ES-I3 (cell line): ENCODE measurements around the gene KCTD2.

Experiments
- H3K36me3 ChIP-seq: 2 replicates; pipeline ENCODE4 v1.6.1; 2013; ENCODE audit warnings: mild to moderate bottlenecking, low read length, control low read depth, moderate library complexity; ENCODE audit not compliant: insufficient read depth
- H3K4me1 ChIP-seq: 2 replicates; pipeline ENCODE4 v1.6.1; 2013; ENCODE audit warnings: mild to moderate bottlenecking, control low read depth, low read length; ENCODE audit not compliant: insufficient read depth
- H3K9ac ChIP-seq: 2 replicates; pipeline ENCODE4 v1.6.1; 2013; ENCODE audit warnings: low read depth, mild to moderate bottlenecking, low read length, moderate library complexity
- H3K9me3 ChIP-seq: 2 replicates; pipeline ENCODE4 v1.6.1; 2013; ENCODE audit warnings: mild to moderate bottlenecking, low read length, moderate library complexity; ENCODE audit not compliant: control insufficient read depth, insufficient read depth

The KCTD2 gene

DNA sequence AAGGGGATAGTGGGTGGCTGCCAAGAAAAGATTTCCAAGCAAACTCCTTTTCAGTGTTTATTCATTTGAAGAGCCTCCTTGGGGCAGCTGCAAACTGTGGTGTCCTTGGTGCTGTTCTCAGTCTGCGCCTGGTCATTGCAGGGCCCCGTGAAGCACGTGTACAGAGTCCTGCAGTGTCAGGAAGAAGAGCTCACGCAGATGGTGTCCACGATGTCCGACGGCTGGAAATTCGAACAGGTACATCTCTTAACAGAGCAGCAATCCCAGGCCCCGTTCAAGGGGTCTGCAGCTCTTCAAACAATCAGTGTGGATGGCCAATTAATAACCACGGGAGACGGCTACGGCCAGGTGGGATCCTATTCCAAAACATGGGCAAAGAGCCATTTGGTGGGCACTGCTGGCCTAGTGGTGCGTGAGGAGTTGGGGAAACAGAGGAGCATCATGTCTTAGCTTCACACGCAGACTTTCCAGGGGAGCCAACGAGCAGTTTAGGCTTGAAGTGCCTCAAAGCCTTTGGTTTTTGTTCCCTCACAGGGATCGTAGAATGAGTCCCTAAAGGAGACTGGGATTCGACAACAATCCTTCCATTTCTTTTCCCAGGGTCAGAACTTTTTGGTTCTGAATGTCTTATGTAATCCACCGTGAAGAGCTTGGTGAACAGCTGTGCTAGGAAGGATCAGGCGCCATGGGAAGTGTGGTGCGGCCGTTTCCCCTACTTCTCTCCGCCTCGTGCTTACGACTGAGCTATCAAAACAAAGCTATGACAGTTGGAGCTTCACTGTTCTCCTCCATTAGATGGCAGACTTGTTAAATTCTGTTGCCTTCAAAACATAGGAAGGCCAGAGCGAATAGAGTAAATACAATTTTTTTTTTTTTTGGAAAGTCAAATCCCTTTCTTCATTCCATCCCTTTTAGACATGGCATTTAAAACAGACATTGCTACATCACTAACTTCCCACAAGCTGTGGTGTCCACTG, 12.6 kb downstream of the KCTD2 start:
- Histone ChIP-seq H3K9ac (no peak overlapping the region; the same call in 1 of the 2 replicates), H3K9me3 (no peaks in the 10 kb centered on the region), H3K4me1 (no peaks in the 10 kb centered on the region), H3K36me3 (peaks cover 48% of the 10 kb centered on the region)

DNA sequence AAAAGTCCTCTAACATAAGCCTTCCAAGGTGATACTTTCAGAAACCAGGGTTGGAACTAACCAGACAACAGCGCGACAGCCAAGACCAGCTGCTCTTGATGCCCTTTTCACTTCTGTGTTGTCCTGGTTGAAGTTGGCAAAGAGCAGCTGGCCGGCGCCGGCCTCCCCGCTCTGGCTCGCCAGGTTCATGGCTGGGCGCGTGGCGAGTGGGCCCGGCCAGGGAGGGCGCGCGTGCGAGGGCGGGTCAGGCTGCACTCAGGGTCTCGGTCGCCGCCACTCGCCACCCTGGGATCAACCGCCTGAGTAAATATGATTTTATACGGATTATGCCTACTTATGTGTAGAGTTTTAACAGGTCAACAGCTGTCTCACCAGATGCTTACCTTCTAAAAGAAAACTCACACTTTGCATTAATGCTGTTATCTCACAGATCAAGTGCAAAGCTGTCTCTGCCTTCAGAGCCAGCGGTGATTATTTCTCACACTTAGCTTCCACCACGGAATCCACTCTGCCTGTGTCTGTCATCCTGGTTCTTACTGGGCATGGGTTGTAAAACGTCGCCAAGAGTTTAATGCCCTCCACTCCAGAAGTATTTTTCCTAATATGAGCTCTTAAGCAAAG, 13.5 kb downstream of the KCTD2 start:
- peaks cover 44% of the 10 kb centered on the region for H3K36me3 ChIP-seq
- no peaks in the 10 kb centered on the region; the same call in 1 of the 2 replicates for H3K4me1 ChIP-seq
- no peak overlapping the region for H3K9ac ChIP-seq
- no peaks in the 10 kb centered on the region for H3K9me3 ChIP-seq

DNA sequence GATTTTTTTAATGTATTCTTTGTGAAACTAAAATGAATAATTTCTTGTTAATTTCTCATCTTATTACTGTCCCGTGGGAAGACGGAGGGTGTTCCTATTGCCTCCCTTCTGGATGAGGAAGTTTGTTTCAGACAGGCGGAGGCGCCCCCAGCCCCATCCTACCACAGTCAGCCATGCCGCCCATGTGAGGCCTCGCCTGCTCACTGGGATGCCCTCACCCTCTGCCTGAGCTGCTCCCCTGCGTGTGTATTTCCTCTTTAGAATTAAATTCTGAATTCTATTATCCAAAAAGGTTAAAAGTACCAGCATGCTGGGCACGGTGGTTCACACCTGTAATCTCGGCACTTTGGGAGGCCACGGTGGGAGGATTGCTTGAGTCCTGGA, 14.0 kb downstream of the KCTD2 start:
- H3K9me3 ChIP-seq: no peaks in the 10 kb centered on the region
- no peaks in the 10 kb centered on the region; the same call in 1 of the 2 replicates for H3K4me1 ChIP-seq
- H3K9ac ChIP-seq: no peak overlapping the region
- peaks cover 44% of the 10 kb centered on the region for H3K36me3 ChIP-seq

DNA sequence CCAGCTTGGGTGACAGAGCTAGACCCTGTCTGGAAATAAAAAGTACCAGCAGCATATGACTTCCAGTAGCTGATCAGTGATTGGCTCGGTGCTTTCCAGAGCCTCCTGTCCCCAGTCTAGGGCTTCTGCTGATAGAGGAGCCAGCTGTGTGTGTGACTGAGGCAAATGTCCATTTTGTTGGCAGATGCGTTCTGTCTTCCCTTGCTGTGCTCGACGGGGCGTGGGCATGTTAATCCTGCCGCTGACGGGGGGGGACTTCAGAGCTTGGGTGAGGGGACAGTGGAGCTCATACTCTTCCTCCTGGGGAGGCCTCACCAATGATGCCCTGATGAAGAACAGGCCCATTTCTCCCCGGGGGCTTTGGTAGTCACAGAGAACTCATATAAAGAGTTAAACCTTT, 14.6 kb downstream of the KCTD2 start:
- peaks cover 44% of the 10 kb centered on the region for H3K36me3 ChIP-seq
- no peak overlapping the region for H3K9ac ChIP-seq
- no peaks in the 10 kb centered on the region; the same call in 1 of the 2 replicates for H3K4me1 ChIP-seq
- no peaks in the 10 kb centered on the region for H3K9me3 ChIP-seq

DNA sequence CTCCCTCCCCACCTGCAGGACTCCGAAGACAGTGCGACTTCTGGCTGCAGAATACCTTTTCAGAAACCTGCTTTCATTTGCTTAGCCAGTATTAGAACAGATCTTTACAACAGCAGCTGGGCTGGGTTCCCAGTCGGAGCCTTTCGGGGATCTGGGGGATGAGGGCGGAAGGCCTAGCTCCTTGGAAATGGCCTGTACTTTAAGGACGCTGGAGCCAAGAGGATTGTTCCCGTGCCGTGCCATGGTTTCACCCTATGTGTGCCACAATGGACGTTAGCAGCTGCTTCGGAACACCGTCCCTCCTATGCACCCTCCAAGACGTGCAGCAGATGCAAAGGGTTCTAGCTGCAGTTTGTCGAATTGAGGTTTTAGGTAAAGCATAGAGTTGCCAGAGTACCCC, 16.2 kb downstream of the KCTD2 start:
- H3K4me1 ChIP-seq: no peaks in the 10 kb centered on the region; the same call in 1 of the 2 replicates
- H3K36me3 ChIP-seq: peaks cover 40% of the 10 kb centered on the region
- no peak overlapping the region for H3K9ac ChIP-seq
- no peaks in the 10 kb centered on the region for H3K9me3 ChIP-seq

DNA sequence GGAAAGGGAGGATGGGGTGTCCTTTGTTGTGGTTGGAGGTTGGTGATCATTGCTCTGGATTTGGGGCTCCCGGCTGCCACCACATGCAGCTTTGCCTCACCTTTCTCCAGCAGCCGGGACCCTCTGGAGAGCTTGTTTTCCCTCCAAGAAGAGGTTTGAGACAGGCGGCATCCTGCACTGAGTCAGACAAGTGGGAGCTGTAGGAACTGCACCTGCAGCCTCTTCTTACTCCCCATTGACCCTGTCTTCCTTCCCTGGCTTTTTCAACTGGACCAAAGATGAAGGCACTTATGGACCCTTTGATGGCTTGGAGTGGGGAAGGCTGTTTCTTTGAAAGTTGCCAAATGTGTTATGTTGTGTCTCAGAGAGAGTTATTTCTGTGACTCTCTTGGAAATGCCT, 16.6 kb downstream of the KCTD2 start:
- no peaks in the 10 kb centered on the region; the same call in 1 of the 2 replicates for H3K4me1 ChIP-seq
- H3K9me3 ChIP-seq: no peaks in the 10 kb centered on the region
- H3K36me3 ChIP-seq: peaks cover 40% of the 10 kb centered on the region
- H3K9ac ChIP-seq: no peak overlapping the region

DNA sequence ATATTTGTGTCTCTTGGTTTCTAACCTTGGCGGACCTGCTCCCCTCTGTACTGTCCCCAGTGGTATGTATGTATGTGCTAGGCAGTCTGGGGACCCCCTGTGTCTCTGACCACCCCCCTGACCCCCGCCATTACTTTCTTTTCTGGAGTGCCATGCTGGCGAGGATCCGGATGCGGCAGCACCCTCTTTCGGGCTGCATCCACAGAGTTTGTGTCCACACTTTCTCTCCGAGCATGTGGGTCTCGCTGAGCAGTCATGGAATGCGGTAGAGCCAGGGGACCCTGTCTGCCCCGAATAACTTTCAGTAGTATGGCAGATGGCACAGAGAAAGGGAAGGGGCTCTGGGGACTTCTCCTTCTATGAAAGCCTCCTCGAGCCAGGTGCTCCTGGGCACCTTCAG, 17.0 kb downstream of the KCTD2 start:
- Histone ChIP-seq H3K4me1 (no peaks in the 10 kb centered on the region; the same call in 1 of the 2 replicates), H3K9me3 (no peaks in the 10 kb centered on the region), H3K36me3 (peaks cover 40% of the 10 kb centered on the region), H3K9ac (no peak overlapping the region)

DNA sequence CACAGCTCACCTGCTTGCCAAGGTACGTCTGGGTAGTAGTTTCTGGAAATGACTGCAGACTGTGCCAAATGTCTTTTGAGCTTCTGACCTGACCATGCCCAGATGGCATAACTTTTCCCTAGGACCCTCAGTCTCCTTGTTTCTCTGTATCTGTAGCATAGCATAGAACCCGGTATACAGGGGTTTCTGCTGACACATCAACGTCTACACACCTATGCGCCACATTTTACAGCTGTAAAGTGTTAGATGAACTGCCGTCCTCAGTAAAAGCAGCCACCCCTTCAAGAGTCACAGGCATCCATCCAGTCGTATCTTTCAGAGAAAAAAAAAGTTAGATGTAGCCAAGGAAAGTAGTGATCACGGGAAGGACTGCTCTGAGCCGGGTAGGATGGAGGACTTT, 17.4 kb downstream of the KCTD2 start:
- Histone ChIP-seq H3K9ac (no peak overlapping the region), H3K4me1 (no peaks in the 10 kb centered on the region; the same call in 1 of the 2 replicates), H3K36me3 (peaks cover 37% of the 10 kb centered on the region), H3K9me3 (no peaks in the 10 kb centered on the region)

DNA sequence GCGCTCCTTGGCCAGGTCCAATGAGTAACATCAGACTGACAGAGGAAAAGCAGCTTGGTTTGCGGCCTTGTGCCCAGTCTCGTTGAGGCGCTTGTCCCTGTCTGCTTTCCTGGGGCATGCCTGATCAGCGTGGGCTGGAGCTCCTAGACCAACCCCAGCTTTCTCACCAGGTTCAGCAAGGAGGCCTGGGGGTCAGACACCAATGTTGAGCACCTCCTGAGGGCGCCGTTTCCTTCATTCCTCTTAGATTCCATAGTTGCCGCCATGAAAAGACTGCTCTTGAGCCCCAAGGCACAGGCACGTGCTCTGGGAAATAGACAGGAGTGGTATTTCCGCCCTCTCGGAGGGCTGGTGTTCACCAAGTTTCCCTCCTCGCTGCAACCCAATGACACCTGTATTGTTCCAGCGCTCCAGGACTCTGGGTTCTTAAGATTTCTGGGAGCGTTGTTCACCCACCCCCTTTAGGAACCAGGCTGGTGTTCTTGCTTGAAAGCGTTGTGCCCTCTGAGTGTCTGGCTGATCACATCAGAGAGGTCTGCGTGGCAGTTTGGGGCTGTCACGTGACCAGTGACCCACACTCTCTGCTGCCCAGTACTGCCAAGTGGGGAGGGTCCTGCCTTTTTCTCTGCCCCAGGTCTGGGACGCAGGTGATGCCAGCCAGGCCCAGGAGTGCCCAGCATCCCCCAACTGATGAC, 18.0 kb downstream of the KCTD2 start:
- Histone ChIP-seq H3K9ac (no peak overlapping the region), H3K4me1 (no peaks in the 10 kb centered on the region; the same call in 1 of the 2 replicates), H3K36me3 (peaks cover 33% of the 10 kb centered on the region), H3K9me3 (no peaks in the 10 kb centered on the region)

DNA sequence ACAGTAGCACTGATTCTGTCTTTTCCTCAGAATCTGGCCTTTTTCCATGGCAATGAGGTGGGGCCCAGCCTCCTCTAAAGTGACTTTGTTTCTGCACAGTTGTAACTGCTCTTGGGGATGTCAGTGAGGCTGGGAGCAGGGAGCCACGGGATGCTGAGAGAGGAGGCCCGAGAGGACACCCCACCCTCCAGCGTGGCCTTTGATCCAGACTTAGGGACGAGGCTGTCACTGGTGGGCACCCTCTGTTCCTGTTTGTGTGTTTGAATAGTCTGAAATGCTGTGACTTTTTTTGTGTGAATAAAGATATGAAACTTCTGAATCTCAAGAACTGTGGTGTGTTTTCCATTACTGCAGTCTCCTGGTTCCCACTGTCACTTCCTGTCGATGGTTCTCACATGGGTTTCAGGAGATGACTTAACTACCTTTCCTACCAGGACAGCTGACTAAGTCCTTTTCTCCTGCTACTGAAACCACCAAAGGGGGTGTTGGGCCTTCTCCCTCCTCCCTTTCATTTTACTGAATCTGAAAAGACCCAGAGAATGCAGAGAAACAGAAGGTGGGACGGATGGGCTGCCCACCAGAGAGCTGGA, 18.6 kb downstream of the KCTD2 start:
- H3K36me3 ChIP-seq: peaks cover 31% of the 10 kb centered on the region
- H3K4me1 ChIP-seq: no peaks in the 10 kb centered on the region; the same call in 1 of the 2 replicates
- no peaks in the 10 kb centered on the region for H3K9me3 ChIP-seq
- H3K9ac ChIP-seq: no peak overlapping the region

DNA sequence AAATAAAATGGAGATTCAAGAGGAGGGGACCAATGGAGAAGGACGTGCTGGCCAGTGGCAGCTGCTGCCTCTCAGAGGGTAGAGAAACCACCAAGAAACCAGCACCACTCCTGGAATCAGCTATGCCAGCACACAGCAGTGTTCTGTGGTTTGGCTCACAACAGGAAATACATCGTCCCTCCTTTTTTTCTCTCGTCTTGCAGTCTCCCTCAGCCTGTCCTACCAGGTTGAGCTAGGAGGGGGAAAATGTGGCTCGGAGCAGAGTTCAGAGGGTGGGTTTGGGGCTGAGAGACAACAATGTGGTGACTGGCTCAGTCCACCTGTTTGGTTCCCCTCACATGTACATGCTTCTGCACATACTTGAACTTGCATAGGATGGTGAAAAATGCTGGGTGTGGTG, 20.8 kb downstream of the KCTD2 start:
- peaks cover 15% of the 10 kb centered on the region for H3K36me3 ChIP-seq
- H3K9ac ChIP-seq: no peak overlapping the region
- H3K4me1 ChIP-seq: no peaks in the 10 kb centered on the region; the same call in 1 of the 2 replicates
- H3K9me3 ChIP-seq: no peaks in the 10 kb centered on the region

DNA sequence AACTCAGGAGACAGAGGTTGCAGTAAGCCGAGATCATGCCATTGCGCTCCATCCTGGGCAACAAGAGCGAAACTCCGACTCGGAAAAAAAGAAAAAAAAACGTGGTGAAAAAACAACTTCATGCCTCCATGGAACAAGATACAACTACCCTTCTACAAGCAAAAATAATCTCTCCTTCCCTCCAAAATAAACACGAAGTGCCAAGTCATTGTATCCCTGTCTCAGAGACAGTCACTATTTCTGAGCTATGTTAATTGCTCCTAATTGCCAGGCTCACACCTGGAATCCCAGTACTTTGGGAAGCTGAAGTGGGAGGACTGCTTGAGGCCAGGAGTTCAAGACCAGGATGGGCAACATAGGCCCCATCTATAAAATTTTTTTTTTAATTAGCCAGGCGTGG, 21.7 kb downstream of the KCTD2 start:
- H3K36me3 ChIP-seq: peaks cover 7% of the 10 kb centered on the region
- H3K9ac ChIP-seq: no peak overlapping the region

DNA sequence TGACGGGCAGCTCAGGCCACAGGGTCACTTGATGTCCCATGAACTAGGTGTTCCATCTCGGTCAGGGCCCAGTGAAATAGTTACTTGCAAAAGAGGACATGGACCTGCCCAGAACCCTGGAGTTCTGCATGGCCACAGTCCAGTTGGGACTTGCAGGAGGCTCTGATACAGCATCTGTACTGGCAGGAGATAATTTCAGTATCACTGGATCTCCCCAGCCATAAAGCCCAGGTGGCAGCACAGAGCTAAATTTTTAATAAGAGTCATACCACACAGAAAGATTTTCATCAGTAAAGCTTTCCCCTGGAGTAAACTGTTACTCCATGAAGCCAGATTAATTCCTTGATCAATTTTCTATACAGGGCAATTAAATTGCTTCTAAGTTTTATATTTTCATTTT, 22.8 kb downstream of the KCTD2 start:
- no peaks in the 10 kb centered on the region for H3K9me3 ChIP-seq
- no peaks in the 10 kb centered on the region; the same call in 1 of the 2 replicates for H3K4me1 ChIP-seq
- no peaks in the 10 kb centered on the region for H3K36me3 ChIP-seq
- H3K9ac ChIP-seq: no peak overlapping the region

More for the DNA sequence above, 21.7 kb downstream of the KCTD2 start:
- Histone ChIP-seq H3K4me1 (no peaks in the 10 kb centered on the region; the same call in 1 of the 2 replicates), H3K9me3 (no peaks in the 10 kb centered on the region)
